B cell (primary cell): ENCODE results near the gene CLCC1. TPM values are rescaled to one million over a fixed set of nuclear protein-coding genes. Genes with fewer than 3 reads are reported as not detected.
"Not testable (repeated sequence)": the region's sequence is repeated elsewhere in the genome, so short reads cannot be mapped to it uniquely, and the experiment has no call there.

Experiments used
- ATAC-seq: fragments of 200-7000 bp; cut with Tn5 transposase; one replicate; pipeline ENCODE4 v1.10.0; 2021; ENCODE audit warnings: low read depth, mild to moderate bottlenecking, moderate number of reproducible peaks, moderate library complexity
- CTCF ChIA-PET: fragments of 350-600 bp; sonication (Branson Sonifier 250); formaldehyde crosslinking; loops from one replicate; lab custom pipeline; 2021; ENCODE audit warnings: antibody characterized with exemption, inconsistent platforms; lab: Charles Lee
- POLR2A ChIA-PET: fragments of 350-600 bp; sonication (Branson Sonifier 250); formaldehyde crosslinking; loops from one replicate; lab custom pipeline; 2021; ENCODE audit warnings: antibody characterized with exemption; lab: Charles Lee
- DNase-seq: peaks from one replicate; pipeline ENCODE4 v3.0.0; 2013
- H2AFZ ChIP-seq: 2 replicates; pipeline ENCODE4 v1.6.1; 2012; ENCODE audit warnings: mild to moderate bottlenecking, low read depth, low read length; ENCODE audit not compliant: insufficient read depth, poor library complexity, severe bottlenecking
- H3K27ac ChIP-seq, 2 donors: 1 replicate in 1 of 2; 2 replicates in 1 of 2; pipeline ENCODE4 v1.5.1; 2012 to 2013; ENCODE audit warnings: low read length in 2 of 2, mild to moderate bottlenecking in 2 of 2, moderate library complexity in 1 of 2
- H3K27me3 ChIP-seq, 4 experiments: fragments of 200-600 bp in 1 of 4; sonication (generic) in 1 of 4; replicated peaks in 1 of 4; 1 replicate in 2 of 4; 2 replicates in 2 of 4; pipeline versions ENCODE4 v1.6.1 to v1.7.0; 2013 to 2016; ENCODE audit warnings: low read length in 3 of 4, mild to moderate bottlenecking in 2 of 4, mixed read lengths in 1 of 4, moderate library complexity in 1 of 4; ENCODE audit not compliant: insufficient read depth in 4 of 4, control insufficient read depth in 3 of 4; ENCODE audit errors: control extremely low read depth in 1 of 4
- H3K36me3 ChIP-seq, 2 experiments: replicated peaks in 1 of 2; 1 replicate in 1 of 2; 2 replicates in 1 of 2; pipeline versions ENCODE4 v1.6.1 to v1.7.1; 2013; ENCODE audit warnings: low read length in 1 of 2; ENCODE audit not compliant: insufficient read depth in 2 of 2, control insufficient read depth in 1 of 2; ENCODE audit errors: control extremely low read depth in 1 of 2, extremely low read depth in 1 of 2
- H3K4me1 ChIP-seq, 2 donors: fragments of 200-600 bp in 1 of 2; sonication (generic) in 1 of 2; 1 replicate in 1 of 2; 2 replicates in 1 of 2; pipeline versions ENCODE4 v1.5.1 to v1.6.1; 2013 to 2017; ENCODE audit warnings: low read length in 2 of 2; ENCODE audit not compliant: control insufficient read depth in 2 of 2, insufficient read depth in 2 of 2
- H3K4me2 ChIP-seq: replicated peaks from 2 replicates; pipeline ENCODE3; 2012; ENCODE audit warnings: mild to moderate bottlenecking, low read depth, low read length; ENCODE audit not compliant: poor library complexity, severe bottlenecking
- H3K4me3 ChIP-seq, 5 experiments: fragments of 200-600 bp in 1 of 5; sonication (generic) in 1 of 5; 1 replicate in 3 of 5; 2 replicates in 2 of 5; pipeline versions ENCODE4 v1.5.1 to v1.7.0; 2011 to 2016; ENCODE audit warnings: low read length in 4 of 5, mild to moderate bottlenecking in 4 of 5, low read depth in 2 of 5, control low read depth in 1 of 5, moderate library complexity in 1 of 5; ENCODE audit not compliant: insufficient read depth in 1 of 5; ENCODE audit errors: control extremely low read depth in 1 of 5, extremely low read depth in 1 of 5
- H3K79me2 ChIP-seq: fragments of 200-600 bp; sonication (generic); one replicate; pipeline ENCODE4 v1.6.0; 2016; ENCODE audit warnings: low read length; ENCODE audit not compliant: control insufficient read depth, insufficient read depth
- H3K9ac ChIP-seq: fragments of 200-600 bp; sonication (generic); 2 replicates; pipeline ENCODE4 v1.6.1; 2017; ENCODE audit warnings: mild to moderate bottlenecking, low read length, moderate library complexity
- H3K9me3 ChIP-seq, 3 donors: one replicate each; pipeline versions ENCODE4 v1.6.1 to v1.7.1; 2013; ENCODE audit warnings: low read length in 2 of 3; ENCODE audit not compliant: control insufficient read depth in 2 of 3, insufficient read depth in 1 of 3; ENCODE audit errors: control extremely low read depth in 1 of 3
- H4K20me1 ChIP-seq: 2 replicates; pipeline ENCODE4 v1.6.0; 2012; ENCODE audit warnings: mild to moderate bottlenecking, low read length; ENCODE audit not compliant: insufficient read depth, control insufficient read depth, poor library complexity, severe bottlenecking
- H3K27ac Mint-ChIP-seq: one replicate; pipeline ENCODE4 v1.8.0; 2021; ENCODE audit warnings: mixed read lengths
- H3K27me3 Mint-ChIP-seq: one replicate; pipeline ENCODE4 v1.8.0; 2021; ENCODE audit warnings: mixed read lengths
- H3K4me1 Mint-ChIP-seq: one replicate; pipeline ENCODE4 v1.8.0; 2021; ENCODE audit warnings: mixed read lengths
- H3K4me3 Mint-ChIP-seq: one replicate; pipeline ENCODE4 v1.8.0; 2021; ENCODE audit warnings: mixed read lengths
- H3K9me3 Mint-ChIP-seq: one replicate; pipeline ENCODE4 v1.8.0; 2022; ENCODE audit warnings: mixed read lengths; ENCODE audit not compliant: insufficient read depth
- CTCF ChIP-seq: fragments of 200-600 bp; IDR thresholded peaks from one replicate; pipeline ENCODE4 v1.8.0; 2022; ENCODE audit warnings: antibody characterized with exemption, mild to moderate bottlenecking
- EZH2 ChIP-seq: IDR thresholded peaks from 2 replicates; pipeline ENCODE4 v1.6.1; 2012; ENCODE audit warnings: borderline replicate concordance, low read depth, mild to moderate bottlenecking, moderate library complexity, low read length; ENCODE audit not compliant: insufficient read depth, poor library complexity, severe bottlenecking
- WGBS: methylation state at CpG from one replicate; pipeline ENCODE4 v1.1.5; 2013; ENCODE audit warnings: missing lambda C conversion rate; ENCODE audit not compliant: insufficient coverage; 5-methylcytosine and 5-hydroxymethylcytosine counted together
- intact Hi-C: fragments of 100-400 bp; cut with micrococcal nuclease; formaldehyde crosslinking; loops from one replicate; pipeline ENCODE4 v1.10.0; 2022
- polyA minus RNA-seq: library from RNA; depleted of rRNA, polyadenylated mRNA; stranded (reverse); fragments of >200 nt; gene quantifications from 2 replicates; pipeline ENCODE4 v1.2.3, GENCODE V29; 2012
- polyA plus RNA-seq: library from polyadenylated mRNA; depleted of rRNA; stranded (reverse); fragments of >200 nt; gene quantifications from 2 replicates; pipeline ENCODE4 v1.2.3, GENCODE V29; 2012
- total RNA-seq, 2 donors: library from RNA; stranded (reverse); fragments of 120-200 nt in 1 of 2; gene quantifications; 1 replicate in 1 of 2; 2 replicates in 1 of 2; pipeline versions ENCODE4 v1.2.3 to v1.2.4, GENCODE V29; 2013 to 2022

CLCC1 gene
- 26.9 and 29.5 TPM in 2 replicates for total RNA-seq
- 20.5 TPM for total RNA-seq (2013)
- polyA plus RNA-seq = 6.5 and 10.3 TPM in 2 replicates
- 6.7 and 13.3 TPM in 2 replicates for polyA minus RNA-seq

- ChIA-PET POLR2A (interaction anchor here (0.6 to 1.7 kb wide), 10 partner anchors 13 to 764 kb away, joined by 3 to 15 read pairs (median 4); partner anchors contain the start of genes PRPF38B, SORT1, TMEM167B and WDR47), CTCF (interaction anchor here (0.7 to 1.7 kb wide), 5 partner anchors 79 to 436 kb away, joined by 3 to 6 read pairs (median 4); partner anchors contain the start of genes EEIG2 and WDR47)
- ATAC-seq (peak; percentile 91), DNase-seq (peak; percentile 97)
- Histone ChIP-seq H2AFZ (peak within 1 kb of the TSS; percentile 83), H4K20me1 (peaks cover 7% of the 10 kb centered on the region), H3K4me3 (peak within 1 kb of the TSS; percentile 56 to 94 (median 76)), H3K4me1 (peaks cover 16 to 17% of the 10 kb centered on the region in 2 donors), H3K27me3 (no peaks in the 10 kb centered on the region), H3K9me3 (no peaks in the 10 kb centered on the region), H3K36me3 (peaks cover 0 to 9% of the 10 kb centered on the region in 2 experiments), H3K79me2 (peaks cover 45% of the 10 kb centered on the region), H3K27ac (peak within 1 kb of the TSS; percentile 86 to 94), H3K4me2 (peak within 1 kb of the TSS; percentile 80), H3K9ac (peak within 1 kb of the TSS; percentile 85)
- intact Hi-C loops = loop anchor here (1.0 to 5.0 kb wide), 9 partner anchors 79 to 462 kb away; partner anchors contain the start of genes GPSM2, PRPF38B, SARS1 and STXBP3
- no peaks in the 10 kb centered on the region for H3K9me3 Mint-ChIP-seq
- H3K27ac Mint-ChIP-seq = peak within 1 kb of the TSS; percentile 95
- no peak for TF ChIP-seq EZH2
- no peak for TF ChIP-seq CTCF
- H3K4me1 Mint-ChIP-seq = peaks cover 30% of the 10 kb centered on the region
- no peaks in the 10 kb centered on the region for H3K27me3 Mint-ChIP-seq
- H3K4me3 Mint-ChIP-seq = peak within 1 kb of the TSS; percentile 91
- WGBS = under 1% methylated on average over 64 of the region's 72 CpGs
Measured at GRCh38 chr1:108963052-108963686, at the start of gene CLCC1. TSS of gene CLCC1 (minus strand) at chr1:108963484. CDS start at chr1:108950437, 13,047 bp downstream.

- Mint-ChIP-seq H3K27me3 (no peaks in the 10 kb centered on the region), H3K4me3 (no peak overlapping the region), H3K4me1 (no peaks in the 10 kb centered on the region), H3K27ac (no peak overlapping the region), H3K9me3 (no peaks in the 10 kb centered on the region)
- 96% methylated on average over 6 of the region's 7 CpGs for WGBS
- ATAC-seq (no peak), DNase-seq (no peak)
- H3K36me3 ChIP-seq = peaks cover 2 to 30% of the 10 kb centered on the region in 2 experiments
- no peak overlapping the region for H3K4me3 ChIP-seq
- TF ChIP-seq CTCF = no peak
- TF ChIP-seq EZH2 = no peak
- intact Hi-C loops = no loop called here
- no peaks in the 10 kb centered on the region for H3K27me3 ChIP-seq
- no peak overlapping the region for H3K27ac ChIP-seq
- ChIA-PET CTCF (no interaction called here), POLR2A (no interaction called here)
- no peaks in the 10 kb centered on the region for H3K79me2 ChIP-seq
- H2AFZ ChIP-seq = no peak overlapping the region
- H3K9me3 ChIP-seq = peaks cover 0 to under 1% (median 0%) of the 10 kb centered on the region in 3 donors
- no peaks in the 10 kb centered on the region for H4K20me1 ChIP-seq
- no peaks in the 10 kb centered on the region for H3K4me1 ChIP-seq
- H3K4me2 ChIP-seq = no peak overlapping the region
- H3K9ac ChIP-seq = no peak overlapping the region
Measured at GRCh38 chr1:109011335-109011734, 48.1 kb upstream of the CLCC1 start.

GRCh38 chr1:108996622-108997021, 33.3 kb upstream of the CLCC1 start:
- H3K27ac ChIP-seq, H3K4me3 Mint-ChIP-seq, H3K9me3 ChIP-seq, H3K4me1 ChIP-seq, H3K9me3 Mint-ChIP-seq, H3K4me1 Mint-ChIP-seq, H3K27ac Mint-ChIP-seq, POLR2A ChIA-PET, DNase-seq, intact Hi-C loops, H3K79me2 ChIP-seq, H3K4me2 ChIP-seq, H3K27me3 ChIP-seq, H3K4me3 ChIP-seq, H2AFZ ChIP-seq, H3K9ac ChIP-seq, CTCF ChIA-PET, H3K27me3 Mint-ChIP-seq, ATAC-seq, H4K20me1 ChIP-seq: not testable (repeated sequence)
- peaks cover 4 to 23% of the 10 kb centered on the region in 2 experiments for H3K36me3 ChIP-seq
- 85% methylated on average over 2 of the region's 3 CpGs for WGBS
